Cardiac septum (tissue), 1 donor: ENCODE measurements around the gene ELL. TPM values are rescaled to one million over a fixed set of nuclear protein-coding genes. Genes with fewer than 3 reads are reported as not detected.

Source experiments
- DNase-seq: peaks from one replicate; pipeline ENCODE4 v3.0.0-alpha.2; 2020; ENCODE audit warnings: low spot score
- intact Hi-C: fragments of 100-400 bp; cut with DNase I; formaldehyde crosslinking; loops from one replicate; pipeline ENCODE4 v1.14.0; 2022
- total RNA-seq: library from RNA; stranded (reverse); fragmentation: NEBNext Ultra II Directional; extraction: Animal tissue kit (Norgen Biotek cat#: 25700); gene quantifications from one replicate; pipeline ENCODE4 v1.2.1, GENCODE V29; 2021
- donor health status: DM: no; HTN: no; CAD: no.

The ELL gene
- total RNA-seq, 1 donor from 2014 or later = 9.9 TPM

DNA sequence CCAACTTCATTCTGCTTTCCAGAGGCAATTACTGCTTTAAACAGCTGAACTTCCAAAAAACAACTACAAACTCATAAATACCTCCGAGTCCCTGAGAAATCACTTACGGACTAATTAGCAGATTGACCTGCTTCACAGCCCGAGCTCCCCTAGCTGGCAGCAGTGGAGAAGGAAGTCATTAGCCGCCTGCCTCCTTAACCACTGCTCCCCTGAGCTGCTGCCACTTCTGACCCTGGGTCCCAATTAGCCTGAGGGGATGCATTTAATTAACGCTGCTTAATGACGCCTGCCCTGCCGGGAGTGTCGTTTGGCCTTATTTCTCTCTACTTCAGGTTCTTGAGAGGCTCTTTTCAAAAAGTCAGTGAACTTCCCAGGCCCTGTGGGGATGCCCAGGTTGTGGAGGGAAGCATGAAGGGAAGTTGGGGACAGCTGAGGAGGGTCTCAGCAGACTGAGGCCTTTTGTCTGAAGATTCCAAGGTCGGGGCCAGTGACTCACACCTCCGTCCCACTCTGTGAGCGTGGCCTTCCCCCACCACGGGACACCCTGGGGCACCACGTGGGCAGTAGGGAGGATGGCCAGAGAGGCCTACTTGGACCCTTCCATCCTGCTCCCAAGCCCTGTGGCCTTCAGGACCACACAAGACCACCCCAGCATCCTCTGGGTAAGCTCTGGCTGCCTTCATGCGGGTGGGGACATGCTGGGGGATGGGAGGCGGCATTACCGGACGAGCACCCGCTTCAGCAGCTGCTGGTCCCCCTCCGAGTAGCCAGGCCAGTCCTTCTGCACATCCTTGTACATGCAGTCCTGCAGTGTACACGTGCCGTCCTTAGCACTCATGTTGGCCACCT, 64.2 kb downstream of the ELL start:
- DNase-seq = no peak
- intact Hi-C loops = no loop called here

GRCh38 chr19:18456974-18457373, 64.9 kb downstream of the ELL start:
- no peak for DNase-seq
- intact Hi-C loops = no loop called here

- DNase-seq = no peak
These were observed 65.6 kb downstream of the ELL start for GRCh38 chr19:18456279-18456678.

DNA sequence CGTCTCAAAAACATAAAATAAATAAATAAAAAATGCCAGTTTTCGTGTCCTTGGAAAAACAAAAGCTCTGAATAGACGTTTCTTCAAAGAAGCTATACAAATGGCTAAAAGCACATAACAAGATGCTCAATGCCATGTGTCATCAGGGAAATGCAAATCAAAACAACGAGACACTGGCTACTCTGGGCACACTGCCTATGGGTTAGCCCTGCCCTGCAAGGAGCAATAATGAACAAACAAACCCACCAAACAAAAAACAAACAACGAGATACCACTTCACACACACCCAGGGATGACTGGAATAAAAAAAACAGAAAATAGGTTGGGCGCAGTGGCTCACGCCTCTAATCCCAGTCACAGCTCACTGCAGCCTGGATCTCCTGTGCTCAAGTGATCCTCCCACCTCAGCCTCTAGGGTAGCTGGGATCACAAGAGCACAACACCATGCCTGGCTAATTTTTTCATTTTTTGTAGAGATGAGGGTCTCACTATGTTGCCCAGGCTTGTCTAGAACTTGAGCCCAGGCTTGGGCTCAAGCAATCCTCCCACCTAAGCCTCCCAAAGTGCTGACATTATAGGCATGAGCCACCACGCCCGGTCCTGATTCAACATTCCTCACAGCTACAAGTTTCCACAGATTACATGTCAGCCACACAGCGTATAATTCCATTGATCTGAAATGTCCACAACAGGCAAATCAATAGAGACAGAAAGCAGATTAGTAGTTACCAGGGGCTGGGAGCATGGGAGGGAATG, 68.4 kb downstream of the ELL start:
- intact Hi-C loops = loop anchor here (5.0 kb wide), 1 partner anchor 224 kb away; no protein-coding TSS in a partner anchor
- no peak for DNase-seq

More at GRCh38 chr19:18456279-18456678, 65.6 kb downstream of the ELL start:
- intact Hi-C loops = no loop called here

DNA sequence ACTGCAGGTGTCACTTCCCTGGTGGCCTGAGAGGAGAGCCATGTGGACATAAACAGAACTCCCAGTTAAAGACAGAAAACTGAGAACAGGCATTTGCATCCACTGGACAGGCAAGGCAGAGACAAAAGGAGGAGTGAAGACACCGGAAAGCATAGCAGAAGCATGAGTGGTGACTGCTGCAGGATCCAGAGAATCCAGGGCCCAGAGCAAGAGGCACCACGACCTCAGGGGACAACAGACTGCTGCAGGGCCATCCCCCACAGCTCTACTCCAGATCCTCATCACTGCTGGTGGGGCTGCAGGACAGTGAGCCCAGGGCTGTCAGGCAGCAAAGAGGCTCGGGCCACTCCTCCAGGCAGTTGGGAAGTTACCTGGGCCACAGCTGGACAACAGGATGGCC, 69.5 kb downstream of the ELL start:
- DNase-seq = no peak
- intact Hi-C loops = loop anchor here (5.0 kb wide), 1 partner anchor 225 kb away; no protein-coding TSS in a partner anchor

- intact Hi-C loops = loop anchor here (5.0 kb wide), 1 partner anchor 226 kb away; no protein-coding TSS in a partner anchor
- DNase-seq = peak; percentile 93
These were observed 70.7 kb downstream of the ELL start for GRCh38 chr19:18450931-18451836.

DNA sequence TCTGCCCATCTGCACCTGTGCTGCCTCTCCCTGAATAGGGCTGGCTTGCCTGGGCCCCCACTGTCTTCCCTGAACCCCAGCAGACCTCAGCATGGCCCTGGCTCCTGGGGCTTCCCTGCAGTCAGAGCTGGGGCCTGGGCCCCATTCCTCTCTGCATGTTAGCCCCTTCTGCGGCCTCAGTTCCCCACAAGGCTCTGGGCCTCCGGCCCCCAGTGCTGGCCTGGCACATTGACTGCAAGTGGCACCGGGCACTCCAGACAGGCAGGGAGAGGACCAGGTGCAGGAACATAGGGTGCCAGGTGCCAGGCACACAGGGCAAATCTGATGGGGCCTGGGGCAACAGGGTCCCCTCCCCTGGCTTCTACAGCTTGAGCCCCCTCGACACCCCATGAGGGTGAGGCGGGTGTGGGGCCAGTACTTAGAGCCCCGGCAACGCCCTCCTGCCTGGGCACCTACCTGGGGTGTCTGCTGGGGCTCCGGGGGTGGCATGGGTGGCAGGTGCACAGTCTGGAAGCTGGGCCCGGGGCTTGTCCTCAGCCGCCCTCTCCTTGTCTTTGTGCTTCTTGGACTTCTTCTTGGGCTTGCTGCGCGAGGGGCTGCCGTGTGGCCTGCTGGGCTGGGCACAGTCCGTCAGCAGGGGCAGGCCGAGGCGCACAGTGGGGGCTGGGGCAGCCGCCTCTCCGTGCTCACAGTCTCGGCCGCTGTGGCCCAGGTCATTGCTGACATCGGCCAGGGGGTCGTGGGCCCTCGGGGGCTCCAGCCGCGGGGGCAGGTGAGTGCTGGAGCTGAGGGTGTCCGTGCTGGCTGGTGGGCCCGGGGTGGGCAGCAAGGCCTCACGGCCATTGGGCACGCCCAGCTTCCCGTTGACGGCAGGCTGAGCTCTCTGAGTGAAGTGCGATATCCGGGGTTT, 71.6 kb downstream of the ELL start:
- intact Hi-C loops = loop anchor here (5.0 kb wide), 1 partner anchor 227 kb away; no protein-coding TSS in a partner anchor
- DNase-seq = no peak

- no peak for DNase-seq
- intact Hi-C loops = no loop called here
These were observed 72.3 kb downstream of the ELL start for GRCh38 chr19:18449552-18449951.

GRCh38 chr19:18446811-18447359, 75.0 kb downstream of the ELL start:
- no peak for DNase-seq

DNA sequence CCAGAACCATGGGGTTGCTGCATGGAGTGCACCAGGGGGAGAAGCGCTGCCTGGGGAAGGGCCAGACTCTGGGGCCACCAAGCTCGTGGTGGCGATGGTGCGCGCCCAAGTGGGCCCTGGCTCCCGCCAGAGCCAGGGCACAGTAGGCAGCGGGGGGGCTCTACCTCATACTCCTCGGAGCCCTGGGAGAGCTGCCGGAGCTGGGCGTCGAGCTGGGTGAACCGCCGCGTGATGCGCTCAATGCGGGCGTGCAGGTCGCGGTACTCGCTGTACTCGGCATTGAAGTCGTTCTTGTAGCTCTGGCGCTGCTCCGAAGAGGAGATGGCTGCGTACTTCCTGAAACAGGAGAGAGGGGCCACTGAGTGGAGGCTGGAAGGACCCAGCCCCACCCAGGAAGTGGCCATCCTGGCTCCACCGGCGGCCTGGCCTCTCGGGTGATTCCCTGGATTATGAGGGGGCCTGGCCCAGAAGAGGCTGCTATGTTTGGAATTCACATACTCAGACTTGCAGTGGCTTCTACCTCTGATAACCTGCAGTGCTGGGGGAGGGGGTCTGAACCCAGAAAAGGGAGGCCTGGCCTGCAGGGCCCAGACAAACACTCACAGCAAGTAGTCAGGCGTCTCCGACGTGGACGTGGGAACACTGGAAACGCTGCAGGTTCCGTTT, 75.6 kb downstream of the ELL start:
- DNase-seq = no peak
- intact Hi-C loops = no loop called here

More at GRCh38 chr19:18446811-18447359, 75.0 kb downstream of the ELL start:
- intact Hi-C loops = no loop called here

GRCh38 chr19:18445262-18445948, 76.5 kb downstream of the ELL start:
- intact Hi-C loops = no loop called here
- DNase-seq = no peak

GRCh38 chr19:18444513-18444912, 77.4 kb downstream of the ELL start:
- intact Hi-C loops = no loop called here
- DNase-seq = no peak

DNA sequence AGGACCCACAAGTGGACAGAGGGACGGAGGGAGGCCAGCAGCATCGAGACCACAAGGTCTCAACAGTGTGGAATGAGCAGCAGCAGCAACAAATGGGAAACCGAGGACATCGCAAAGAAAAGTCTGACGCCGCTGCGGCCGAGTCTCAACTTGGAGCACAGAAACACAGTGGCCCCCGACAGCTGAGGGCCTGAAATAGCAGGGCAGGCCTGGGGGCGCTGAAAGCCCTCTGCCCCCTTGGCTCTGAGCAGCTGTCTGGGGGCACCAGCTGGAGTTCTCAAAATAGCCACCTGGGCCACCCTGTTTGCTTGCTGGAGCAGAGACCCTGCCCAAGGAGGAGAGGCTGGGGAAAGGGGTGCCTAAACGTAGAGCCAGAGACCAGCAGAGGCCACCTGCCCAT, 78.0 kb downstream of the ELL start:
- no peak for DNase-seq
- intact Hi-C loops = no loop called here

DNA sequence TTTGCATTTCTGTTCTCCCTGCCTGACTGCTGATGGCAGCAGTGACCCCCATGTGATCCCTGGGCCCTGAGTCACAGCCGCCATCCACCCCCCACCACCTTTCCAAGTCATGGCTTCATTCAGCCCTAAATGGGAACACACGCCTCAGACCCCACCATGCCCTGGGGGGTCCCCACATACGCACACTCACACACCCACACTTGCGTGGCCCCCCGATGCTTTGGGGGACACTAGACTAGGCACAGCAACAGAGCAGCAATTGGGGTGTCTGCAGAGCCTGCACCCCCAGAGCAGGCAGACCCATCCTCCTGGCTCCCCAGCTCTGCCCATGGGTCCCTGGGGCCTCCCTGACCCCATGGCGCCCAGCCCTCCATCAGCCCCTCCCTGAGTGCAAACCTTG, 78.5 kb downstream of the ELL start:
- intact Hi-C loops = no loop called here
- no peak for DNase-seq

DNA sequence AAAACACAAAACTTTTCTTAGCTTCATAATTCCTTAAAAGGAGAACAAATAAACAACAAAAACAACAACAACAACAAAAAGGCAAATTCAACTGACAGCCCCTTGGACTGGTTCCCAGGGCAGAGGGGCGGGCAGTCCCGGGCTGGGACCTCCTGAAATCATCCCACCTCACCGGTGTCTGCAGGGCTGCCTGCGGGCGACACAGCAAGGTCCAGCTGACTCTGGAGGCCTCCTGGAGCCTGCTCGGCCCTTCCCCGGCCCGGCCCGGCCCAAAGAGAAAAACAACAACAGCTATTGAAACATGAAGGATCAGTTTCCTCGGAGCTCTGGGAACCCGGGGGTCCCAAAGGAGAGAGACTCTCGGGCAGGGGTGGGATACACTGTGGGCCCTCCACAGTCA, 78.9 kb downstream of the ELL start:
- no peak for DNase-seq
- intact Hi-C loops = no loop called here

- intact Hi-C loops = no loop called here
- no peak for DNase-seq
These were observed 79.8 kb downstream of the ELL start for GRCh38 chr19:18441804-18442788.
